CD14-positive monocyte (primary cell): ENCODE measurements around the gene CLDN18. TPM values are rescaled to one million over a fixed set of nuclear protein-coding genes. Genes with fewer than 3 reads are reported as not detected.

ENCODE experiments used
- DNase-seq, 3 donors: peaks; one replicate each; pipeline ENCODE4 v3.0.0-alpha.2; 2011 to 2022
- H2AFZ ChIP-seq: 2 replicates; pipeline ENCODE4 v1.6.0; 2012; ENCODE audit warnings: mild to moderate bottlenecking, low read depth, low read length, inconsistent platforms; ENCODE audit not compliant: insufficient read depth, poor library complexity, severe bottlenecking
- H3K27ac ChIP-seq, 2 donors: 1 replicate in 1 of 2; 2 replicates in 1 of 2; pipeline ENCODE4 v1.5.1; 2012 to 2013; ENCODE audit warnings: low read length in 2 of 2, control low read depth in 1 of 2, inconsistent platforms in 1 of 2, low read depth in 1 of 2, mild to moderate bottlenecking in 1 of 2
- H3K27me3 ChIP-seq, 2 donors: one replicate each; pipeline versions ENCODE4 v1.6.0 to v1.6.1; 2011 to 2013; ENCODE audit warnings: low read length in 2 of 2; ENCODE audit not compliant: control insufficient read depth in 2 of 2, insufficient read depth in 2 of 2
- H3K36me3 ChIP-seq, 2 donors: replicated peaks in 1 of 2; 1 replicate in 1 of 2; 2 replicates in 1 of 2; pipeline versions ENCODE4 v1.5.1 to v1.6.1; 2012 to 2013; ENCODE audit warnings: low read length in 2 of 2, control low read depth in 1 of 2, inconsistent platforms in 1 of 2, mild to moderate bottlenecking in 1 of 2; ENCODE audit not compliant: insufficient read depth in 2 of 2, control insufficient read depth in 1 of 2
- H3K4me1 ChIP-seq, 2 donors: 1 replicate in 1 of 2; 2 replicates in 1 of 2; pipeline versions ENCODE4 v1.5.1 to v1.6.1; 2012 to 2013; ENCODE audit warnings: low read length in 2 of 2, control low read depth in 1 of 2, inconsistent platforms in 1 of 2, mild to moderate bottlenecking in 1 of 2, moderate library complexity in 1 of 2; ENCODE audit not compliant: insufficient read depth in 2 of 2, control insufficient read depth in 1 of 2
- H3K4me2 ChIP-seq: replicated peaks from 2 replicates; pipeline ENCODE3; 2012; ENCODE audit warnings: low read length, moderate library complexity, mild to moderate bottlenecking; ENCODE audit not compliant: poor library complexity, severe bottlenecking; ENCODE audit errors: extremely low read depth
- H3K4me3 ChIP-seq, 3 experiments: fragments of 200-600 bp in 1 of 3; sonication (generic) in 1 of 3; replicated peaks in 1 of 3; 1 replicate in 2 of 3; 2 replicates in 1 of 3; pipeline ENCODE4 v1.5.1; 2011 to 2013; ENCODE audit warnings: low read length in 3 of 3, mild to moderate bottlenecking in 3 of 3, control low read depth in 2 of 3, low read depth in 2 of 3, inconsistent platforms in 1 of 3, moderate library complexity in 1 of 3
- H3K79me2 ChIP-seq: 2 replicates; pipeline ENCODE4 v1.6.0; 2012; ENCODE audit warnings: mild to moderate bottlenecking, control low read depth, inconsistent platforms, low read length, moderate library complexity; ENCODE audit not compliant: insufficient read depth
- H3K9ac ChIP-seq: 2 replicates; pipeline ENCODE4 v1.6.0; 2017; ENCODE audit warnings: low read length, mild to moderate bottlenecking; ENCODE audit not compliant: insufficient read depth, poor library complexity, severe bottlenecking
- H3K9me3 ChIP-seq, 2 donors: replicated peaks in 1 of 2; 1 replicate in 1 of 2; 2 replicates in 1 of 2; pipeline versions ENCODE4 v1.5.1 to v1.6.1; 2012 to 2013; ENCODE audit warnings: low read length in 2 of 2, control low read depth in 1 of 2; ENCODE audit not compliant: control insufficient read depth in 1 of 2, insufficient read depth in 1 of 2
- H4K20me1 ChIP-seq: 2 replicates; pipeline ENCODE4 v1.6.0; 2012; ENCODE audit warnings: mild to moderate bottlenecking, low read length, control low read depth, moderate library complexity; ENCODE audit not compliant: insufficient read depth
- H3K27ac Mint-ChIP-seq, 7 donors: one replicate each; pipeline ENCODE4 v1.8.0; 2020; ENCODE audit warnings: mild to moderate bottlenecking in 7 of 7, mixed read lengths in 7 of 7, moderate library complexity in 6 of 7, inconsistent platforms in 2 of 7
- H3K27me3 Mint-ChIP-seq, 3 donors: one replicate each; pipeline ENCODE4 v1.8.0; 2021 to 2022; ENCODE audit warnings: low read depth in 3 of 3, mild to moderate bottlenecking in 3 of 3, mixed read lengths in 3 of 3, moderate library complexity in 3 of 3, inconsistent platforms in 1 of 3
- H3K36me3 Mint-ChIP-seq, 2 donors: one replicate each; pipeline ENCODE4 v1.8.0; 2020; ENCODE audit warnings: mixed read lengths in 2 of 2, inconsistent platforms in 1 of 2, mild to moderate bottlenecking in 1 of 2
- H3K4me1 Mint-ChIP-seq: one replicate; pipeline ENCODE4 v1.8.0; 2020; ENCODE audit warnings: mild to moderate bottlenecking, mixed read lengths
- H3K4me3 Mint-ChIP-seq, 2 donors: one replicate each; pipeline ENCODE4 v1.8.0; 2020; ENCODE audit warnings: mild to moderate bottlenecking in 2 of 2, mixed read lengths in 2 of 2, moderate library complexity in 1 of 2
- H3K9me3 Mint-ChIP-seq, 7 donors: one replicate each; pipeline ENCODE4 v1.8.0; 2020 to 2022; ENCODE audit warnings: mixed read lengths in 7 of 7, mild to moderate bottlenecking in 6 of 7, moderate library complexity in 6 of 7, inconsistent platforms in 2 of 7
- WGBS: methylation state at CpG from one replicate; pipeline ENCODE4 v1.1.5; 2013; ENCODE audit warnings: missing lambda C conversion rate; ENCODE audit not compliant: insufficient coverage; 5-methylcytosine and 5-hydroxymethylcytosine counted together
- intact Hi-C, 2 donors: fragments of 100-400 bp; cut with micrococcal nuclease; formaldehyde crosslinking; loops; one replicate each; pipeline versions ENCODE4 v1.15.0 to v1.15.1; 2023
- polyA plus RNA-seq, 3 donors: library from polyadenylated mRNA; depleted of rRNA in 1 of 3; unstranded in 2 of 3; stranded (reverse) in 1 of 3; fragments of 300-500 nt in 2 of 3; fragments of >200 nt in 1 of 3; fragmentation: Illumina TruSeq in 2 of 3; gene quantifications; 1 replicate in 2 of 3; 2 replicates in 1 of 3; pipeline ENCODE4 v1.2.3, GENCODE V29; 2012 to 2021
- TF ChIP-seq, protein P1 (sequence below): fragments of 200-600 bp; IDR thresholded peaks from one replicate; pipeline ENCODE4 v1.8.0; 2022; ENCODE audit warnings: antibody characterized with exemption, mild to moderate bottlenecking

CLDN18 gene
- polyA plus RNA-seq, 3 donors = not detected

DNA sequence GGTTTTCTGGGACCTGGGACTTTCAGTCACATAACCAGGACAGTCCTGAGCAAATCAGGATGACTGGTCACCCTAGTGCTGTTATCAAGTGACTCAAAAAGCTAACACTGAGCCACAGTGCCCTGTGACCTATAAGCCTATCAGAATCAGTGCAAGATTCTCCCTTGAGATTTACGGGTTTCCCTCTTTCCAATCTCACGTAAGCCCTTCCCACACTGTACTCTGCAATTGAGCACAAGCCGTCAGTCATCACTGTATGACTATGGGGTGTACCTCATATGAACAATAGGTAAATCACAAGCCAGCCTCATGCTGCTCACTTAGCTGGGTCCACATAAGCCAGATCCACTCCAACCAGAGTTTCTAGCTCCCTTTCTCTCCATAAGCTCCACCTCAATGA lies 21.0 kb upstream of the CLDN18 start:
- H3K27me3 Mint-ChIP-seq = peaks cover 1 to 8% (median 5%) of the 10 kb centered on the region in 3 donors
- H3K27me3 ChIP-seq = no peaks in the 10 kb centered on the region
- H3K36me3 ChIP-seq = no peaks in the 10 kb centered on the region
- H3K4me2 ChIP-seq = no peak overlapping the region
- intact Hi-C loops = no loop called here
- H3K27ac Mint-ChIP-seq = no peak overlapping the region
- TF ChIP-seq, protein P1, sequence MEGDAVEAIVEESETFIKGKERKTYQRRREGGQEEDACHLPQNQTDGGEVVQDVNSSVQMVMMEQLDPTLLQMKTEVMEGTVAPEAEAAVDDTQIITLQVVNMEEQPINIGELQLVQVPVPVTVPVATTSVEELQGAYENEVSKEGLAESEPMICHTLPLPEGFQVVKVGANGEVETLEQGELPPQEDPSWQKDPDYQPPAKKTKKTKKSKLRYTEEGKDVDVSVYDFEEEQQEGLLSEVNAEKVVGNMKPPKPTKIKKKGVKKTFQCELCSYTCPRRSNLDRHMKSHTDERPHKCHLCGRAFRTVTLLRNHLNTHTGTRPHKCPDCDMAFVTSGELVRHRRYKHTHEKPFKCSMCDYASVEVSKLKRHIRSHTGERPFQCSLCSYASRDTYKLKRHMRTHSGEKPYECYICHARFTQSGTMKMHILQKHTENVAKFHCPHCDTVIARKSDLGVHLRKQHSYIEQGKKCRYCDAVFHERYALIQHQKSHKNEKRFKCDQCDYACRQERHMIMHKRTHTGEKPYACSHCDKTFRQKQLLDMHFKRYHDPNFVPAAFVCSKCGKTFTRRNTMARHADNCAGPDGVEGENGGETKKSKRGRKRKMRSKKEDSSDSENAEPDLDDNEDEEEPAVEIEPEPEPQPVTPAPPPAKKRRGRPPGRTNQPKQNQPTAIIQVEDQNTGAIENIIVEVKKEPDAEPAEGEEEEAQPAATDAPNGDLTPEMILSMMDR = no peak
- H2AFZ ChIP-seq = no peak overlapping the region
- no peak for DNase-seq
- no peak overlapping the region for H3K27ac ChIP-seq
- no peaks in the 10 kb centered on the region for H3K79me2 ChIP-seq
- peaks cover 0 to 3% of the 10 kb centered on the region in 2 donors for H3K9me3 ChIP-seq
- no peaks in the 10 kb centered on the region for H3K36me3 Mint-ChIP-seq
- no peak overlapping the region for H3K4me3 Mint-ChIP-seq
- H3K4me3 ChIP-seq = no peak overlapping the region
- H3K4me1 ChIP-seq = no peaks in the 10 kb centered on the region
- H3K4me1 Mint-ChIP-seq = no peaks in the 10 kb centered on the region
- H4K20me1 ChIP-seq = no peaks in the 10 kb centered on the region
- no peak overlapping the region for H3K9ac ChIP-seq
- H3K9me3 Mint-ChIP-seq = peaks cover 0 to 4% (median 2%) of the 10 kb centered on the region in 7 donors
- WGBS = 100% methylated on average over 1 of the region's 3 CpGs

DNA sequence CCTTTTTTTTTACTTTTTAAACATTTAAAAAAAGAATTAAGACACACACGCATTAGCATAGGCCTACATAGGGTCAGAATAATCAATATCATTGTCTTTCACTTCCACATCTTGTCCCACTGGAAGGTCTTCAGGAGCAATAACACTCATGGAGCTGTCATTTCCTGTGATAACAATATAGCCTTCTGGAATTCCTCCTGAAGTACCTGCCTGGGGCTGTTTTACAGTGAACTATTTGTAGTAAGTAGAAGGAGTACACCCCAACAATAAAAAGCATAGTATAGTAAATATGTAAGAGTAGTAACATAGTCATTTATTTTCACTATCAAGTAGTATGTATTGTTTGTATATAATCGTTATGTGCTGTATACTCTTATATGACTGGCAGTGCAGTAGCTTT lies 19.5 kb upstream of the CLDN18 start:
- WGBS = no CpG with 5 or more reads among the region's 2 CpGs
- no peaks in the 10 kb centered on the region for H4K20me1 ChIP-seq
- H3K27me3 ChIP-seq = no peaks in the 10 kb centered on the region
- H3K4me3 ChIP-seq = no peak overlapping the region
- H2AFZ ChIP-seq = no peak overlapping the region
- H3K9me3 ChIP-seq = peaks cover 0 to 9% of the 10 kb centered on the region in 2 donors
- H3K9ac ChIP-seq = no peak overlapping the region
- Mint-ChIP-seq H3K27me3 (peaks cover 1 to 10% (median 5%) of the 10 kb centered on the region in 3 donors), H3K4me3 (no peak overlapping the region), H3K4me1 (no peaks in the 10 kb centered on the region), H3K9me3 (peaks cover 3 to 10% (median 5%) of the 10 kb centered on the region in 7 donors), H3K27ac (no peak overlapping the region), H3K36me3 (no peaks in the 10 kb centered on the region)
- intact Hi-C loops = no loop called here
- no peak for DNase-seq
- no peaks in the 10 kb centered on the region for H3K4me1 ChIP-seq
- no peaks in the 10 kb centered on the region for H3K79me2 ChIP-seq
- TF ChIP-seq, protein P1 = no peak
- H3K4me2 ChIP-seq = no peak overlapping the region
- no peak overlapping the region for H3K27ac ChIP-seq
- no peaks in the 10 kb centered on the region for H3K36me3 ChIP-seq
